ENCODE data around the gene ALG12.

ALG12 gene

DNA sequence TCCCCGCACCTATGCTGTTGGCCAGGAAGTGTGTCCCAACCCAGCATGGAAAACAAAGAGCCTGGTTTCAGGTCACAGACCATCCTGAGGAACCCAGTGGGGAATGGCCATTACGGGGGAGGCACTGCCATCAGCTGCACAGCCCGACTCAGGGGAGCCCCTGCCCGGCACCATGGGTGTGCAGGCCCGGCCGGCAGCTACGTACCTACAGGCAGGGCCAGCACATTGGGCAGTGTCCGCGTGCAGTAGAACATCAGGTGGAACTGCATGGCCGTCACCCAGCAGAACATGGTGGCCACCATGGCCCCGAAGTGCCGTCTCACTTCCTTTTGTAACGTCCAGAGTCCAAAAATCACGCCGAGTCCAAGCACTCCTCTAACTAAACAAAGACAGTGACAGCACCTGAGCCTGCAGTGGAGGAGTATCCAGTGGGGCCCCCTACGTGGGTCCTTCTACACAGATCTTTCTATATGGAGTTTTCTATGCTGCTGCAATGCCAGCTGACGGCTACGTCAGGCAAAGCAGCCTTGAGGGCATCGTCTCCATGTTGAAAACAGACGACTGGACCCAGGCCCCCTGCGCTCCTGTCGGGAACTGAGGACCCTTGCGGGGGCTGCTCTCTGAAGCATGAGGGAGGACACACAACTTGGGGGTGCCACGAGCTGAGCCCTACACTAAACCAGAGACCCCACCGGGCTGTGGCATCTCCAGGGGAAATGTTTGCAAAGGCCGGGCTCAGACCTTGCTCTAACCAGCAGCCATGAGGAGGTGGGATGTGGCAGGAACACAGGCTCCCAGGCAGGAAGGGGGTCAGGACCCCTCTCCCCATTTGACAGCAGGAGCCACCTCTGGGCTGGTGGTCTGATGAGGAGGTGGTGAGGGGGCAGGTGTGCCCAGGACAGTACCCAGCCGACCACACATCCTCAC lies 7.7 kb downstream of the ALG12 start:
- no peaks in the 10 kb centered on the region for H3K9me3 ChIP-seq (ENCODE audit: control insufficient read depth, low read length)
- H3K36me3 ChIP-seq (ENCODE audit: control insufficient read depth, insufficient read depth, low read length, severe bottlenecking) = peaks cover 25% of the 10 kb centered on the region
- H3K4me1 ChIP-seq (ENCODE audit: control insufficient read depth, insufficient read depth, low read length) = no peaks in the 10 kb centered on the region
- no peak for DNase-seq (ENCODE audit: low read depth)
- H3K4me3 ChIP-seq (ENCODE audit: low read length) = no peak overlapping the region
- no peaks in the 10 kb centered on the region for H3K27me3 ChIP-seq (replicated peaks; ENCODE audit: control insufficient read depth, insufficient read depth, low read length)
- no peak overlapping the region for H3K9ac ChIP-seq (ENCODE audit: low read length)

- no peaks in the 10 kb centered on the region for H3K4me1 ChIP-seq (ENCODE audit: control insufficient read depth, insufficient read depth, low read length)
- no peak overlapping the region for H3K4me3 ChIP-seq (ENCODE audit: low read length)
- no peak overlapping the region for H3K9ac ChIP-seq (ENCODE audit: low read length)
- no peak for DNase-seq (ENCODE audit: low read depth)
- peaks cover 25% of the 10 kb centered on the region for H3K36me3 ChIP-seq (ENCODE audit: control insufficient read depth, insufficient read depth, low read length, severe bottlenecking)
- H3K27me3 ChIP-seq (replicated peaks; ENCODE audit: control insufficient read depth, insufficient read depth, low read length) = no peaks in the 10 kb centered on the region
- H3K9me3 ChIP-seq (ENCODE audit: control insufficient read depth, low read length) = no peaks in the 10 kb centered on the region
Observed at GRCh38 chr22:49909476-49910205, 8.6 kb downstream of the ALG12 start.

DNA sequence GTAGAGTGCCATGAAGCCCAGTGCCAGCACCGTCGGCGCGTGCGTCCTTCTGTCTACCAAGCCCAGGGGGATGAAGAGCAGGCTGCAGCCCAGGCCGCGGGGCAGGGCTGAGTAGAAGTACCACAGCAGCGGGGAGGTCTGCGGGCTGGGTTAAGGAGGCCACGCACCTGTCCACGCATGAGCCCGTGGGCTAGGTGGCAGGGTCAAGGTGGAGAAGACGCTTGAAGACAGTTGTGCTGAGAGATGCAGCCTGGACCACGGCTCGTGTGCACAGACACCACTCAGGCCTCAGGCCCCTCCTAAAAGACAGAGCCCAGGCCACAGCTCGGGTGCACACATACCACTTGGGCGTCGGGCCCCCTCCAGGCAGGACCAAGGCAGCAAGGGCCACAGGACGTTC lies 10.4 kb downstream of the ALG12 start:
- Histone ChIP-seq H3K4me1 (ENCODE audit: control insufficient read depth, insufficient read depth, low read length) (no peaks in the 10 kb centered on the region), H3K9ac (ENCODE audit: low read length) (no peak overlapping the region), H3K9me3 (ENCODE audit: control insufficient read depth, low read length) (no peaks in the 10 kb centered on the region), H3K27me3 (replicated peaks; ENCODE audit: control insufficient read depth, insufficient read depth, low read length) (no peaks in the 10 kb centered on the region), H3K4me3 (ENCODE audit: low read length) (no peak overlapping the region), H3K36me3 (ENCODE audit: control insufficient read depth, insufficient read depth, low read length, severe bottlenecking) (peaks cover 31% of the 10 kb centered on the region)
- DNase-seq (ENCODE audit: low read depth) = no peak

GRCh38 chr22:49906799-49907290 lies 11.4 kb downstream of the ALG12 start:
- H3K9ac ChIP-seq (ENCODE audit: low read length) = no peak overlapping the region
- peaks cover 28% of the 10 kb centered on the region for H3K36me3 ChIP-seq (ENCODE audit: control insufficient read depth, insufficient read depth, low read length, severe bottlenecking)

GRCh38 chr22:49906071-49906798 lies 12.0 kb downstream of the ALG12 start:
- no peak overlapping the region for H3K9ac ChIP-seq (ENCODE audit: low read length)
- peaks cover 32% of the 10 kb centered on the region for H3K36me3 ChIP-seq (ENCODE audit: control insufficient read depth, insufficient read depth, low read length, severe bottlenecking)
- no peaks in the 10 kb centered on the region for H3K9me3 ChIP-seq (ENCODE audit: control insufficient read depth, low read length)
- H3K4me3 ChIP-seq (ENCODE audit: low read length) = no peak overlapping the region
- no peaks in the 10 kb centered on the region for H3K4me1 ChIP-seq (ENCODE audit: control insufficient read depth, insufficient read depth, low read length)
- DNase-seq (ENCODE audit: low read depth) = no peak
- H3K27me3 ChIP-seq (replicated peaks; ENCODE audit: control insufficient read depth, insufficient read depth, low read length) = no peaks in the 10 kb centered on the region

More at GRCh38 chr22:49906799-49907290, 11.4 kb downstream of the ALG12 start:
- Histone ChIP-seq H3K4me1 (ENCODE audit: control insufficient read depth, insufficient read depth, low read length) (no peaks in the 10 kb centered on the region), H3K9me3 (ENCODE audit: control insufficient read depth, low read length) (no peaks in the 10 kb centered on the region), H3K27me3 (replicated peaks; ENCODE audit: control insufficient read depth, insufficient read depth, low read length) (no peaks in the 10 kb centered on the region), H3K4me3 (ENCODE audit: low read length) (no peak overlapping the region)
- no peak for DNase-seq (ENCODE audit: low read depth)

DNA sequence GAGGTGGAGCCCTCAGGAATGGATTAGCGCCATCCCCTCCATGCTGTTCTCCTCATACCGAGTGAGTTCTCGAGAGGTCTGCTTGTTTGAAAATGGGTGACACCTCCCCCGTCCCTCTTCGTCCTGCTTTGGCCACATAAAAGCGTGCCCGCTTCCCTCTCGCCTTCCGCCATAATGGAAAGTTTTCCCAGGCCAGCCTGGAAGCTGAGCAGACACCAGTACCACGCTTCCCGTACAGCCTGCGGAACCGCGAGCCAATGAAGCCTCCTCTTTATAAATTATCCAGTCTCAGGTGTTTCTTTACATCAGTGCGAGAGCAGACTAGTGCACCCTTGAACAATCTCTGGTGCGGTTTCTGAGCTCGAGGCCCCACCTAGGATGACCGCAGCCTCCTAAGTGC lies 12.8 kb downstream of the ALG12 start:
- no peaks in the 10 kb centered on the region for H3K27me3 ChIP-seq (replicated peaks; ENCODE audit: control insufficient read depth, insufficient read depth, low read length)
- no peak for DNase-seq (ENCODE audit: low read depth)
- H3K4me1 ChIP-seq (ENCODE audit: control insufficient read depth, insufficient read depth, low read length) = no peaks in the 10 kb centered on the region
- H3K9me3 ChIP-seq (ENCODE audit: control insufficient read depth, low read length) = no peaks in the 10 kb centered on the region
- H3K9ac ChIP-seq (ENCODE audit: low read length) = no peak overlapping the region
- peaks cover 35% of the 10 kb centered on the region for H3K36me3 ChIP-seq (ENCODE audit: control insufficient read depth, insufficient read depth, low read length, severe bottlenecking)
- no peak overlapping the region for H3K4me3 ChIP-seq (ENCODE audit: low read length)

- H3K4me1 ChIP-seq (ENCODE audit: control insufficient read depth, insufficient read depth, low read length) = no peaks in the 10 kb centered on the region
- no peaks in the 10 kb centered on the region for H3K9me3 ChIP-seq (ENCODE audit: control insufficient read depth, low read length)
- H3K4me3 ChIP-seq (ENCODE audit: low read length) = no peak overlapping the region
- H3K27me3 ChIP-seq (replicated peaks; ENCODE audit: control insufficient read depth, insufficient read depth, low read length) = no peaks in the 10 kb centered on the region
- no peak overlapping the region for H3K9ac ChIP-seq (ENCODE audit: low read length)
- peaks cover 37% of the 10 kb centered on the region for H3K36me3 ChIP-seq (ENCODE audit: control insufficient read depth, insufficient read depth, low read length, severe bottlenecking)
- no peak for DNase-seq (ENCODE audit: low read depth)
Observed at GRCh38 chr22:49904040-49904369, 14.2 kb downstream of the ALG12 start.

DNA sequence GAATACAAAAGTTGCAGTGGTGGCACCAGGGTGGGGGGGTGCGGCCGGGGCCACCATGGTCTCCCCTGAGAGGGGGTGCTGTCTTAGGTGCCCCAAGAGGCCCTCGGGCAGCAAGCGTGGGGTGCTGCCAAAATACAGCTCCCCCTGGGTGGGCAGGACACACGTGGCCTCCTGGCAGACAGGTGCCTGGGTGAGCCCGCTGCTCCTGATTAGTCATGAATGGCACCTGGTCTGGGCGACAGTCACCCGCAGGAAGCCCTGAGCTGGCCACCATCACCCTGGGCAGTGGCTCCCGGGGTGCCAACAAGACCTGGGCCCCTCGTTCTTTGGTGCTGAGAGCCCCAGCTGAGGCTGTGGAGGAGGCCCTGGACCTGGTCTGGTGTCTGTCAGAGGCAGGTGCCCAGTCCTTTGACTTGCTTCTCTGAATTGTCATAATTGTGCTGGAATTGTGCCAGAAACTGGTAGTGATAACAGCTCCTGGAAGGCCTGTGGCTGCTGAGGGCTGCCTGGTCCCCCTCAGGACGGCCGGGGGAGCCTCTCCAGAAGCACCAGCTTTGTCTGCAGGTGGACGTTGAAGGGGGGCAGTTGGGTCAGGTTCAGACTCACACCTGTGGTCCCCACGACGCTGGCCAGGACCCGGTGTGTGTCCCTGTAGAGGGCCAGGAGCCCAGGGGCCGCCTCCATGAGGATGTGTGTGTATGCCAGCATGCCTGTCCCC lies 14.8 kb downstream of the ALG12 start:
- Histone ChIP-seq H3K36me3 (ENCODE audit: control insufficient read depth, insufficient read depth, low read length, severe bottlenecking) (peaks cover 37% of the 10 kb centered on the region), H3K9ac (ENCODE audit: low read length) (no peak overlapping the region), H3K27me3 (replicated peaks; ENCODE audit: control insufficient read depth, insufficient read depth, low read length) (no peaks in the 10 kb centered on the region), H3K4me1 (ENCODE audit: control insufficient read depth, insufficient read depth, low read length) (no peaks in the 10 kb centered on the region), H3K9me3 (ENCODE audit: control insufficient read depth, low read length) (no peaks in the 10 kb centered on the region), H3K4me3 (ENCODE audit: low read length) (no peak overlapping the region)
- DNase-seq (ENCODE audit: low read depth) = no peak

DNA sequence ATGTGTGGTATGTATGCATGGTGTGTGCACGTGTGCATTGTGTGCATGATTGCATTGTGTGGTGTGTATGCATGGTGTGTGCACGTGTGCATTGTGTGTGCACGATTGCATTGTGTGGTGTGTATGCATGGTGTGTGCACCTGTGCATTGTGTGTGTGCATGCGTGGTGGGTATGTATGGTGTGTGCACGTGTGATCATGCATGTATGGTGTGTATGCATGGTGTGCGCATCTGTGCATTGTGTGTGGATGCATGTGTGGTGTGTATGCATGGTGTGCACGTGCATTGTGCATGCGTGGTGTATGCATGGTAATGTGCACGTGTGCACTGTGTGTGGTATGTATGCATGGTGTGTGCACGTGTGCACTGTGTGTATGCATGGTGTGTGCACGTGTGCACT lies 16.8 kb downstream of the ALG12 start:
- H3K9ac ChIP-seq (ENCODE audit: low read length) = no peak overlapping the region
- no peaks in the 10 kb centered on the region for H3K9me3 ChIP-seq (ENCODE audit: control insufficient read depth, low read length)
- DNase-seq (ENCODE audit: low read depth) = no peak
- H3K4me3 ChIP-seq (ENCODE audit: low read length) = no peak overlapping the region
- H3K27me3 ChIP-seq (replicated peaks; ENCODE audit: control insufficient read depth, insufficient read depth, low read length) = no peaks in the 10 kb centered on the region
- H3K4me1 ChIP-seq (ENCODE audit: control insufficient read depth, insufficient read depth, low read length) = no peaks in the 10 kb centered on the region
- peaks cover 32% of the 10 kb centered on the region for H3K36me3 ChIP-seq (ENCODE audit: control insufficient read depth, insufficient read depth, low read length, severe bottlenecking)

GRCh38 chr22:49900441-49901230 lies 17.6 kb downstream of the ALG12 start:
- H3K36me3 ChIP-seq (ENCODE audit: control insufficient read depth, insufficient read depth, low read length, severe bottlenecking) = peaks cover 32% of the 10 kb centered on the region

More at GRCh38 chr22:49900441-49901230, 17.6 kb downstream of the ALG12 start:
- no peak overlapping the region for H3K4me3 ChIP-seq (ENCODE audit: low read length)
- DNase-seq (ENCODE audit: low read depth) = no peak
- H3K27me3 ChIP-seq (replicated peaks; ENCODE audit: control insufficient read depth, insufficient read depth, low read length) = no peaks in the 10 kb centered on the region
- H3K9me3 ChIP-seq (ENCODE audit: control insufficient read depth, low read length) = no peaks in the 10 kb centered on the region
- no peaks in the 10 kb centered on the region for H3K4me1 ChIP-seq (ENCODE audit: control insufficient read depth, insufficient read depth, low read length)
- no peak overlapping the region for H3K9ac ChIP-seq (ENCODE audit: low read length)

Measured in adipocyte (in vitro differentiated cells).